K562 treated with DMSO at 1 percent for 4 hours (cell line): Measurements from ENCODE around the gene PNMA6E. TPM values are rescaled to one million over a fixed set of nuclear protein-coding genes. Genes with fewer than 3 reads are reported as not detected.

ENCODE experiments used
- total RNA-seq: library from RNA; unstranded; fragments of 300-600 nt; gene quantifications from 2 replicates; pipeline ENCODE4 v1.2.3, GENCODE V29; 2022; ENCODE audit not compliant: insufficient read depth

Gene PNMA6E
- total RNA-seq, result not detected in 2 replicates

GRCh38 chrX:153401133-153401764 is at the start of gene PNMA6E:
PNMA6E (minus strand) TSS chrX:153401350; CDS start chrX:153398849, 2,501 bp downstream.

GRCh38 chrX:153445856-153446635 is 44.9 kb upstream of the PNMA6E start, which contains the start of gene TREX2:
TREX2 (minus strand) TSS chrX:153446056; CDS start chrX:153445430, 626 bp downstream.

GRCh38 chrX:153411255-153411987 is 10.3 kb upstream of the PNMA6E start, which contains the start of gene ZFP92:
ZFP92 (plus strand) TSS chrX:153411472; CDS start chrX:153418323, 6,851 bp downstream.

Other genes starting within 250 kb of the PNMA6E start
- 43.9 and 52.8 TPM in 2 replicates for gene MAGEA1, start 222.1 kb downstream of the PNMA6E start, total RNA-seq
- gene PNMA6F, start 79.6 kb downstream of the PNMA6E start, total RNA-seq, result not detected in 2 replicates
- 14.5 and 18.3 TPM in 2 replicates for gene ZNF275, start 67.2 kb downstream of the PNMA6E start, total RNA-seq
- 2.2 and 3.5 TPM in 2 replicates for gene ZFP92, start 10.1 kb upstream of the PNMA6E start, total RNA-seq
- gene TREX2, start 44.7 kb upstream of the PNMA6E start, total RNA-seq, result 2.1 and 3.2 TPM in 2 replicates
- 33.3 and 52.1 TPM in 2 replicates for gene HAUS7, start 69.2 kb upstream of the PNMA6E start, total RNA-seq
- not detected in 2 replicates for gene BGN, start 93.6 kb upstream of the PNMA6E start, total RNA-seq
- not detected in 2 replicates for gene ATP2B3, start 116.3 kb upstream of the PNMA6E start, total RNA-seq
- gene CCNQ, start 197.8 kb upstream of the PNMA6E start, total RNA-seq, result 38.9 and 42.8 TPM in 2 replicates
- gene DUSP9, start 245.9 kb upstream of the PNMA6E start, total RNA-seq, result 2.4 and 4.0 TPM in 2 replicates